KMS-11 (cell line): Measurements from ENCODE around the gene METTL2B.

Experiments
- H2AFZ ChIP-seq: fragments of 200-600 bp; sonication (generic); 2 replicates; pipeline ENCODE4 v1.6.1; 2016; ENCODE audit warnings: antibody characterized with exemption, mixed run types, low read depth
- H3K27ac ChIP-seq: fragments of 200-600 bp; sonication (generic); 2 replicates; pipeline ENCODE4 v1.6.1; 2016; ENCODE audit warnings: mild to moderate bottlenecking, mixed run types
- H3K27me3 ChIP-seq: fragments of 200-600 bp; sonication (generic); 2 replicates; pipeline ENCODE4 v1.6.1; 2017; ENCODE audit warnings: mild to moderate bottlenecking, low read depth, mixed run types, moderate library complexity; ENCODE audit not compliant: insufficient read depth
- H3K36me3 ChIP-seq: fragments of 200-600 bp; sonication (generic); 2 replicates; pipeline ENCODE4 v1.6.1; 2017; ENCODE audit warnings: mild to moderate bottlenecking, mixed run types; ENCODE audit not compliant: insufficient read depth
- H3K4me1 ChIP-seq: fragments of 200-600 bp; sonication (generic); 2 replicates; pipeline ENCODE4 v1.6.1; 2016; ENCODE audit warnings: mild to moderate bottlenecking, low read depth, mixed run types; ENCODE audit not compliant: poor library complexity, severe bottlenecking
- H3K4me2 ChIP-seq: fragments of 200-600 bp; sonication (generic); 2 replicates; pipeline ENCODE4 v1.7.0; 2016; ENCODE audit warnings: mild to moderate bottlenecking, mixed run types
- H3K4me3 ChIP-seq: fragments of 200-600 bp; sonication (generic); IDR thresholded peaks from 2 replicates; pipeline ENCODE4 v1.6.1; 2017; ENCODE audit warnings: low read depth, low read length, mixed read lengths; ENCODE audit not compliant: insufficient read depth
- H3K79me2 ChIP-seq: fragments of 200-600 bp; sonication (generic); 2 replicates; pipeline ENCODE4 v1.6.1; 2016; ENCODE audit warnings: low read depth, mixed run types; ENCODE audit not compliant: insufficient read depth
- H3K9ac ChIP-seq: fragments of 200-600 bp; sonication (generic); 2 replicates; pipeline ENCODE4 v1.6.1; 2016; ENCODE audit warnings: mild to moderate bottlenecking, mixed run types
- H4K20me1 ChIP-seq: fragments of 200-600 bp; sonication (generic); 2 replicates; pipeline ENCODE4 v1.6.1; 2016; ENCODE audit warnings: mild to moderate bottlenecking, mixed run types; ENCODE audit not compliant: insufficient read depth
- CTCF ChIP-seq: fragments of 200-600 bp; sonication (generic); conservative IDR thresholded peaks from 2 replicates; pipeline ENCODE4 v1.6.1; 2017; ENCODE audit warnings: low read depth, mild to moderate bottlenecking, antibody characterized with exemption, low read length, moderate library complexity, mixed read lengths

The METTL2B gene

GRCh38 chr7:128448751-128449302 lies 27.7 kb upstream of the METTL2B start:
- Histone ChIP-seq H3K4me1 (no peaks in the 10 kb centered on the region), H3K9ac (no peak overlapping the region), H4K20me1 (no peaks in the 10 kb centered on the region), H3K4me3 (no peak overlapping the region), H3K36me3 (no peaks in the 10 kb centered on the region), H2AFZ (no peak overlapping the region), H3K4me2 (no peak overlapping the region), H3K79me2 (no peaks in the 10 kb centered on the region), H3K27me3 (no peaks in the 10 kb centered on the region; the same call in 1 of the 2 replicates), H3K27ac (no peak overlapping the region)
- no peak for TF ChIP-seq CTCF

- Histone ChIP-seq H3K79me2 (no peaks in the 10 kb centered on the region), H3K36me3 (no peaks in the 10 kb centered on the region), H2AFZ (no peak overlapping the region), H3K27me3 (no peaks in the 10 kb centered on the region; the same call in 1 of the 2 replicates), H3K9ac (no peak overlapping the region), H3K27ac (no peak overlapping the region), H4K20me1 (no peaks in the 10 kb centered on the region), H3K4me2 (no peak overlapping the region), H3K4me3 (no peak overlapping the region), H3K4me1 (peaks cover 5% of the 10 kb centered on the region)
- TF ChIP-seq CTCF = no peak
Observed at GRCh38 chr7:128450409-128450808, 26.1 kb upstream of the METTL2B start.

GRCh38 chr7:128450913-128451312 lies 25.6 kb upstream of the METTL2B start:
- no peak for TF ChIP-seq CTCF
- no peak overlapping the region for H3K4me3 ChIP-seq
- no peaks in the 10 kb centered on the region; the same call in 1 of the 2 replicates for H3K27me3 ChIP-seq
- H3K4me2 ChIP-seq = no peak overlapping the region
- no peaks in the 10 kb centered on the region for H4K20me1 ChIP-seq
- no peak overlapping the region for H2AFZ ChIP-seq
- no peak overlapping the region for H3K9ac ChIP-seq
- H3K36me3 ChIP-seq = no peaks in the 10 kb centered on the region
- no peaks in the 10 kb centered on the region for H3K79me2 ChIP-seq
- peaks cover 5% of the 10 kb centered on the region for H3K4me1 ChIP-seq
- no peak overlapping the region for H3K27ac ChIP-seq

- Histone ChIP-seq H2AFZ (no peak overlapping the region), H3K36me3 (no peaks in the 10 kb centered on the region), H4K20me1 (no peaks in the 10 kb centered on the region), H3K4me1 (peaks cover 18% of the 10 kb centered on the region), H3K27me3 (no peaks in the 10 kb centered on the region; the same call in 1 of the 2 replicates), H3K4me3 (no peak overlapping the region), H3K4me2 (no peak overlapping the region), H3K9ac (no peak overlapping the region), H3K79me2 (peaks cover 16% of the 10 kb centered on the region; the same call in 1 of the 2 replicates), H3K27ac (no peak overlapping the region)
- TF ChIP-seq CTCF = no peak
Observed at GRCh38 chr7:128452552-128452951, 24.0 kb upstream of the METTL2B start.
